Trophoblast cell (in vitro differentiated cells and primary cell): ENCODE data around the gene FABP7.
A peak's percentile ranks its signal among the peaks of the same experiment; 100 is the strongest.

Experiments used
- DNase-seq, 2 donors: peaks; one replicate each; pipeline ENCODE4 v3.0.0-alpha.2; 2016
- H2AFZ ChIP-seq: 2 replicates; pipeline ENCODE4 v1.6.1; 2013; ENCODE audit warnings: low read length, moderate library complexity, mild to moderate bottlenecking; ENCODE audit not compliant: insufficient read depth, poor library complexity
- H2AK5ac ChIP-seq: 2 replicates; pipeline ENCODE4 v1.6.1; 2013; ENCODE audit warnings: mild to moderate bottlenecking, low read length
- H2BK120ac ChIP-seq: 2 replicates; pipeline ENCODE4 v1.6.1; 2013; ENCODE audit warnings: low read length, mild to moderate bottlenecking, moderate library complexity; ENCODE audit not compliant: insufficient read depth, poor library complexity
- H2BK12ac ChIP-seq: 2 replicates; pipeline ENCODE4 v1.6.1; 2013; ENCODE audit warnings: mild to moderate bottlenecking, low read length, moderate library complexity
- H2BK5ac ChIP-seq: 2 replicates; pipeline ENCODE4 v1.6.1; 2013; ENCODE audit warnings: low read length, low read depth, moderate library complexity, mild to moderate bottlenecking; ENCODE audit not compliant: poor library complexity
- H3K14ac ChIP-seq: 2 replicates; pipeline ENCODE4 v1.6.1; 2013; ENCODE audit warnings: mild to moderate bottlenecking, low read length
- H3K18ac ChIP-seq: 2 replicates; pipeline ENCODE4 v1.6.1; 2013; ENCODE audit warnings: mild to moderate bottlenecking, low read length
- H3K23ac ChIP-seq: 2 replicates; pipeline ENCODE4 v1.6.1; 2013; ENCODE audit warnings: low read length
- H3K27ac ChIP-seq: 2 replicates; pipeline ENCODE4 v1.5.1; 2013; ENCODE audit warnings: low read depth, mild to moderate bottlenecking, inconsistent platforms, low read length, moderate library complexity
- H3K27me3 ChIP-seq: 2 replicates; pipeline ENCODE4 v1.6.1; 2013; ENCODE audit warnings: inconsistent platforms, mild to moderate bottlenecking, low read length, moderate library complexity; ENCODE audit not compliant: insufficient read depth
- H3K36me3 ChIP-seq, 2 experiments: 1 replicate in 1 of 2; 2 replicates in 1 of 2; pipeline ENCODE4 v1.6.1; 2013; ENCODE audit warnings: low read length in 2 of 2, mild to moderate bottlenecking in 2 of 2, moderate library complexity in 1 of 2; ENCODE audit not compliant: insufficient read depth in 2 of 2, control insufficient read depth in 1 of 2
- H3K4ac ChIP-seq: 2 replicates; pipeline ENCODE4 v1.6.1; 2013; ENCODE audit warnings: low read depth, mild to moderate bottlenecking, low read length, moderate library complexity
- H3K4me1 ChIP-seq, 2 experiments: 1 replicate in 1 of 2; 2 replicates in 1 of 2; pipeline ENCODE4 v1.6.1; 2013; ENCODE audit warnings: low read length in 2 of 2, mild to moderate bottlenecking in 2 of 2, moderate library complexity in 1 of 2; ENCODE audit not compliant: insufficient read depth in 2 of 2, control insufficient read depth in 1 of 2
- H3K4me2 ChIP-seq: 2 replicates; pipeline ENCODE4 v1.6.1; 2013; ENCODE audit warnings: inconsistent platforms, mild to moderate bottlenecking, low read length, moderate library complexity
- H3K4me3 ChIP-seq: 2 replicates; pipeline ENCODE4 v1.5.1; 2013; ENCODE audit warnings: mild to moderate bottlenecking, low read depth, low read length, inconsistent platforms
- H3K79me1 ChIP-seq: one replicate; pipeline ENCODE4 v1.6.1; 2013; ENCODE audit warnings: low read length
- H3K79me2 ChIP-seq: 2 replicates; pipeline ENCODE4 v1.6.1; 2013; ENCODE audit warnings: low read length, mild to moderate bottlenecking; ENCODE audit not compliant: control insufficient read depth, insufficient read depth, poor library complexity
- H3K9ac ChIP-seq: 2 replicates; pipeline ENCODE4 v1.6.1; 2013; ENCODE audit warnings: mild to moderate bottlenecking, low read length
- H3K9me3 ChIP-seq: 2 replicates; pipeline ENCODE4 v1.6.1; 2013; ENCODE audit warnings: low read depth, mild to moderate bottlenecking, control low read depth, inconsistent platforms, low read length; ENCODE audit not compliant: insufficient read depth
- H4K12ac ChIP-seq: 2 replicates; pipeline ENCODE4 v1.6.1; 2013; ENCODE audit warnings: low read depth, mild to moderate bottlenecking, low read length, moderate library complexity
- H4K8ac ChIP-seq: 2 replicates; pipeline ENCODE4 v1.6.1; 2013; ENCODE audit warnings: low read depth, mild to moderate bottlenecking, low read length, moderate library complexity
- H4K91ac ChIP-seq: one replicate; pipeline ENCODE4 v1.6.1; 2013; ENCODE audit warnings: low read depth, mild to moderate bottlenecking, low read length, moderate library complexity
- WGBS: extraction: QIAGEN DNeasy Blood & Tissue Kit; methylation state at CpG from one replicate; pipeline ENCODE4 v1.1.7; 2013; ENCODE audit warnings: missing lambda C conversion rate; ENCODE audit not compliant: insufficient read length, insufficient coverage; ENCODE audit errors: extremely low coverage; 5-methylcytosine and 5-hydroxymethylcytosine counted together

The FABP7 gene

DNA sequence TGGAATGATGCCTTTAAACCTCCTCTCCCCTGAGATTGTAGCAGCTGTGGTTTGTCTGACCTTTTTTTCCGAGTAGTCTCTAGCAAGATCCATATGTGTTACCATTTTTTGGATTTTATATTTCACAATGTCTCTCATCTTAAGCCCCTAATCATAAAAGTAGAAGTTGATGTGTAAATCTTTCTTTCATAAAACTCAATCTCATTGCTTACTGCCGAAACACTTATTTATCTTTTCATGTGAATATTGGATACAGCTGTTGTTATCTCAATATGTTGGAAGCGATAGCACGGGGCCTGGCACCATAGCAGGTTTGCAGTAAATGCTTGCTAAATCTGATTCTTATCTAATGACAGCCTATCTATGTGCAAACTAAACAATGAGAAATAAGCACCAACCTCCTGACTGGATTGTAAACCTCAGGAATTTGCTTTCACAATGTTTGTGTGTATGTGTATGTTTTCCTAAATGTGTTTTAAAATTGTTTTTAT, 23.7 kb downstream of the FABP7 start:
- Histone ChIP-seq H3K14ac (no peak overlapping the region), H3K23ac (no peak overlapping the region), H3K79me1 (no peaks in the 10 kb centered on the region), H3K4me1 (no peaks in the 10 kb centered on the region), H4K12ac (no peak overlapping the region), H2AK5ac (no peak overlapping the region), H3K9ac (no peak overlapping the region), H3K18ac (no peak overlapping the region), H3K4ac (no peak overlapping the region), H2BK120ac (no peak overlapping the region), H2BK5ac (no peak overlapping the region), H4K8ac (no peak overlapping the region), H3K9me3 (no peaks in the 10 kb centered on the region), H3K36me3 (peaks cover 0 to 3% of the 10 kb centered on the region in 2 experiments), H4K91ac (no peak overlapping the region), H3K27me3 (no peaks in the 10 kb centered on the region), H2AFZ (no peak overlapping the region), H3K27ac (no peak overlapping the region), H3K4me3 (no peak overlapping the region), H3K79me2 (no peaks in the 10 kb centered on the region), H2BK12ac (no peak overlapping the region), H3K4me2 (no peak overlapping the region)
- no peak for DNase-seq
- no CpG with 5 or more reads among the region's 4 CpGs for WGBS

DNA sequence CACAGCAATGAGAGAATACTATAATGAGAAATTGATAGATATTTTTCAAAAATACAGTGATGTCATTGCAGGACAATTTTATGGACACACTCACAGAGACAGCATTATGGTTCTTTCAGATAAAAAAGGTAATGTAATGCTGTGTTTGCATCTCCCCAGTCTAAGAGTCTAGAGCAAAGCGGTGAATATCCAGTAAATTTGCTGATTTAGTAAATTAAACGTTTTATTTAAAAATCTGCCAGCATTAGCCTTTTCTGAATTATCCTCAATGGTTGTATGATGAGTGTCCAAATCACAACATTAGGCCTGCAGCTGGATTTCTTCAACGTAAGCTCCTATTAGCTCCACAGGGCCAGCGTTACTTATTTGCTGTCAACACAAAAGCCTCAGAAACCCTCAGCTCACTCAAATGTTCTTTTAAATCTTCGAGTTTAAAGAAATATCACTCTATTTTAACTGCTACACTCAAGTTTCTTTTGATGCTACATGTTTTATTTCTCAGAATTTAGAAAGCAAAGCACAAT, 25.5 kb downstream of the FABP7 start:
- no peak overlapping the region for H2BK120ac ChIP-seq
- no peak overlapping the region for H4K8ac ChIP-seq
- H2BK12ac ChIP-seq: no peak overlapping the region
- H3K79me1 ChIP-seq: no peaks in the 10 kb centered on the region
- H3K27ac ChIP-seq: no peak overlapping the region
- no peaks in the 10 kb centered on the region for H3K4me1 ChIP-seq
- H3K18ac ChIP-seq: no peak overlapping the region
- no peak overlapping the region for H3K23ac ChIP-seq
- peaks cover 0 to 3% of the 10 kb centered on the region in 2 experiments for H3K36me3 ChIP-seq
- H3K4me3 ChIP-seq: no peak overlapping the region
- H4K12ac ChIP-seq: no peak overlapping the region
- H2AFZ ChIP-seq: no peak overlapping the region
- no peak overlapping the region for H4K91ac ChIP-seq
- DNase-seq: no peak
- no peak overlapping the region for H3K4me2 ChIP-seq
- no peaks in the 10 kb centered on the region for H3K27me3 ChIP-seq
- no peak overlapping the region for H3K9ac ChIP-seq
- no peak overlapping the region for H3K14ac ChIP-seq
- no peak overlapping the region for H2BK5ac ChIP-seq
- no peaks in the 10 kb centered on the region for H3K79me2 ChIP-seq
- H2AK5ac ChIP-seq: no peak overlapping the region
- H3K9me3 ChIP-seq: no peaks in the 10 kb centered on the region
- no CpG with 5 or more reads among the region's 5 CpGs for WGBS
- no peak overlapping the region for H3K4ac ChIP-seq

DNA sequence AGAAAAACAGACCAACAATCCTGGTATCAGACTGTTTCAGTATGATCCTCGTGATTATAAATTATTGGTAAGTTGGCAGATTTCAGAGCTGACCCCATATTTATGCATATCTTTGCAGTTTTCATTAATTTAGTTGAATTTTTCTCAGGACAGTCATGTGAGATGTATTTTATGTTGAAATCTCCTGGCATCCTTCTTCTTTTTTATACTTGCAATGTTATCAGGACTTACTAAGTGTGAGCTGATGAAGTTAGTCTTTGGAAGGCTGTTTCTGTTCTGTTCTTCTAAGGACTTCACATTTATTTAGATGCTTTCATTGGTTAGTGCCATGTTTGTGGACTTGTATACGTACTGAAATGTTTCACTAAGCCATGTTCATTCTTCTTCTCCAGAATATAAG, 26.8 kb downstream of the FABP7 start:
- Histone ChIP-seq H3K9me3 (no peaks in the 10 kb centered on the region), H3K27me3 (no peaks in the 10 kb centered on the region), H3K4ac (no peak overlapping the region), H3K14ac (no peak overlapping the region), H4K91ac (no peak overlapping the region), H2BK120ac (no peak overlapping the region), H3K23ac (no peak overlapping the region), H3K79me1 (no peaks in the 10 kb centered on the region), H3K4me3 (no peak overlapping the region), H3K9ac (no peak overlapping the region), H3K79me2 (no peaks in the 10 kb centered on the region), H3K4me2 (no peak overlapping the region), H4K12ac (no peak overlapping the region), H3K4me1 (no peaks in the 10 kb centered on the region), H2AFZ (no peak overlapping the region), H2BK5ac (no peak overlapping the region), H3K36me3 (peaks cover 0 to 3% of the 10 kb centered on the region in 2 experiments), H3K27ac (no peak overlapping the region), H2AK5ac (no peak overlapping the region), H3K18ac (no peak overlapping the region), H2BK12ac (no peak overlapping the region), H4K8ac (no peak overlapping the region)
- no CpG with 5 or more reads among the region's 2 CpGs for WGBS
- DNase-seq: no peak

DNA sequence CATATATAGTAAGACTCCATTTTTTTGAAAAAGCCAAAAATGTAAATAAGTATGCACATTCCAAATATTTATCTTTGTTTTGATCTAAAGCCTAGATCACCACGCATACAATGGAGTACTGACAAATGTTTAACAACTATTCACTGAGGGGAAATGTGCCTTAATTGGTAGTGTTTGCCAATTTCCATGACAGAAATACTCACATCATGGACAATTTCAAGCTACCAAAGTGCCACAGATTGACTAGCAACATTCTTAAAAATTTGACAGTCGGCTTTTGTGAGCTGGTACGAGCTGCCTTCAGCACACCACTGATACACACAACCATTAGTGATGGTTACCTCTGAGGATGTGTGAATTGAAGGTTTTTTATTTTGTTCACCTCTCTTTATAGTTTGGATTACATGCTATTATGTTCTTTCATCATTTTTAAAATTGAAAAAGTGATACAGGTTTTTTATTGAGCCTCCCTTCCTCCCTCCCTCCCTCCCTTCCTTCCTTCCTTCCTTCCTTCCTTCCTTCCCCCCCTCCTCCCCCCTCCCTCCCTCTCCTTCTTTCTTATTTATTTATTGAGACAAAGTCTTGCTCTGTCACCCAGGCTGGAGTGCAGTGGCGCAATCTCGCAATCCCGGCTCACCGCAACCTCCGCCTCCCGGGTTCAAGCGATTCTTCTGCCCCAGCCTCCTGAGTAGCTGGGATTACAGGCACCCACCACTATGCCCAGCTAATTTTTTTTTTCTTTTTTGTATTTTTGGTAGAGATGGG, 28.8 kb downstream of the FABP7 start:
- Histone ChIP-seq H3K4me2 (no peak overlapping the region), H4K12ac (no peak overlapping the region), H4K91ac (no peak overlapping the region), H3K23ac (no peak overlapping the region), H3K79me1 (no peaks in the 10 kb centered on the region), H3K4ac (no peak overlapping the region), H2AK5ac (no peak overlapping the region), H3K79me2 (no peaks in the 10 kb centered on the region), H3K9ac (no peak overlapping the region), H3K14ac (no peak overlapping the region), H2BK120ac (no peak overlapping the region), H3K36me3 (peaks cover 0 to 3% of the 10 kb centered on the region in 2 experiments), H2AFZ (no peak overlapping the region), H3K4me1 (no peaks in the 10 kb centered on the region), H2BK5ac (no peak overlapping the region), H3K18ac (no peak overlapping the region), H4K8ac (no peak overlapping the region), H3K9me3 (no peaks in the 10 kb centered on the region), H3K27ac (no peak overlapping the region), H3K27me3 (no peaks in the 10 kb centered on the region), H3K4me3 (no peak overlapping the region), H2BK12ac (no peak overlapping the region)
- peak in 1 of 2 donors; percentile 53 for DNase-seq
- no CpG with 5 or more reads among the region's 10 CpGs for WGBS
